Measurements from ENCODE around the gene ADGRL1. TPM values are rescaled to one million over a fixed set of nuclear protein-coding genes. Genes with fewer than 3 reads are reported as not detected.
"Not testable (repeated sequence)": the region's sequence is repeated elsewhere in the genome, so short reads cannot be mapped to it uniquely, and the experiment has no call there.

The ADGRL1 gene
- 10 to 100 TPM; 14.9 to 30.8 TPM for total RNA-seq
- 13.7 to 18.0 reads per million in 2 donors for total RNA-seq

GRCh38 chr19:14205452-14206287 is at the start of gene ADGRL1:
ADGRL1 (minus strand) TSS chr19:14206169; CDS start chr19:14183602, 22,567 bp downstream.
- peaks cover 35% of the 10 kb centered on the region for H3K4me1 Mint-ChIP-seq
- DNase-seq = peak in 2 of 3 donors; percentile 19 to 23
- H3K9me3 ChIP-seq (ENCODE audit: control insufficient read depth, low read length, poor library complexity, severe bottlenecking); H3K36me3 Mint-ChIP-seq (ENCODE audit: low read depth); H3K27me3 Mint-ChIP-seq: not testable (repeated sequence)
- H3K4me3 Mint-ChIP-seq = peak within 1 kb of the TSS; percentile 97
- peak; percentile 7 for ATAC-seq
- H3K27ac Mint-ChIP-seq = peak within 1 kb of the TSS; percentile 87

- H3K36me3 Mint-ChIP-seq (ENCODE audit: low read depth); H3K9me3 ChIP-seq (ENCODE audit: control insufficient read depth, low read length, poor library complexity, severe bottlenecking); H3K27ac Mint-ChIP-seq; DNase-seq; ATAC-seq; H3K4me3 Mint-ChIP-seq; H3K27me3 Mint-ChIP-seq: not testable (repeated sequence)
- peaks cover 14% of the 10 kb centered on the region for H3K4me1 Mint-ChIP-seq
Observed at GRCh38 chr19:14255316-14255715, 49.3 kb upstream of the ADGRL1 start.

- not testable (repeated sequence) for ATAC-seq
- peaks cover 17% of the 10 kb centered on the region for H3K4me1 Mint-ChIP-seq
Observed at GRCh38 chr19:14253822-14254599, 48.0 kb upstream of the ADGRL1 start.

GRCh38 chr19:14252136-14252535 is 46.2 kb upstream of the ADGRL1 start:
- not testable (repeated sequence) for ATAC-seq; H3K9me3 ChIP-seq (ENCODE audit: control insufficient read depth, low read length, poor library complexity, severe bottlenecking); H3K27ac Mint-ChIP-seq; H3K36me3 Mint-ChIP-seq (ENCODE audit: low read depth); H3K4me3 Mint-ChIP-seq; H3K27me3 Mint-ChIP-seq; DNase-seq
- H3K4me1 Mint-ChIP-seq = peaks cover 15% of the 10 kb centered on the region

More at GRCh38 chr19:14253822-14254599, 48.0 kb upstream of the ADGRL1 start:
- DNase-seq; H3K4me3 Mint-ChIP-seq; H3K27me3 Mint-ChIP-seq; H3K27ac Mint-ChIP-seq; H3K36me3 Mint-ChIP-seq (ENCODE audit: low read depth); H3K9me3 ChIP-seq (ENCODE audit: control insufficient read depth, low read length, poor library complexity, severe bottlenecking): not testable (repeated sequence)

GRCh38 chr19:14250870-14251269 is 44.9 kb upstream of the ADGRL1 start:
- H3K4me3 Mint-ChIP-seq = peak overlapping the region; percentile 10

GRCh38 chr19:14250315-14250714 is 44.3 kb upstream of the ADGRL1 start:
- not testable (repeated sequence) for H3K9me3 ChIP-seq (ENCODE audit: control insufficient read depth, low read length, poor library complexity, severe bottlenecking); DNase-seq; H3K27me3 Mint-ChIP-seq; ATAC-seq; H3K27ac Mint-ChIP-seq; H3K36me3 Mint-ChIP-seq (ENCODE audit: low read depth)
- Mint-ChIP-seq H3K4me3 (peak overlapping the region; percentile 10), H3K4me1 (peaks cover 12% of the 10 kb centered on the region)

More at GRCh38 chr19:14250870-14251269, 44.9 kb upstream of the ADGRL1 start:
- ATAC-seq = no peak
- no peaks in the 10 kb centered on the region for H3K36me3 Mint-ChIP-seq (ENCODE audit: low read depth)
- no peaks in the 10 kb centered on the region for H3K9me3 ChIP-seq (ENCODE audit: control insufficient read depth, low read length, poor library complexity, severe bottlenecking)
- no peak overlapping the region for H3K27ac Mint-ChIP-seq
- no peaks in the 10 kb centered on the region for H3K27me3 Mint-ChIP-seq
- H3K4me1 Mint-ChIP-seq = peaks cover 12% of the 10 kb centered on the region
- DNase-seq = no peak

- H3K4me3 Mint-ChIP-seq = peak overlapping the region; percentile 84
- not testable (repeated sequence) for H3K27ac Mint-ChIP-seq
Observed at GRCh38 chr19:14249891-14250290, 43.9 kb upstream of the ADGRL1 start.

GRCh38 chr19:14249012-14249754 is 43.2 kb upstream of the ADGRL1 start:
- H3K9me3 ChIP-seq (ENCODE audit: control insufficient read depth, low read length, poor library complexity, severe bottlenecking); DNase-seq; H3K27me3 Mint-ChIP-seq; H3K27ac Mint-ChIP-seq; H3K36me3 Mint-ChIP-seq (ENCODE audit: low read depth): not testable (repeated sequence)
- Mint-ChIP-seq H3K4me3 (peak overlapping the region; percentile 84), H3K4me1 (peaks cover 10% of the 10 kb centered on the region)
- ATAC-seq = peak; percentile 35

More at GRCh38 chr19:14249891-14250290, 43.9 kb upstream of the ADGRL1 start:
- not testable (repeated sequence) for H3K9me3 ChIP-seq (ENCODE audit: control insufficient read depth, low read length, poor library complexity, severe bottlenecking); DNase-seq; H3K27me3 Mint-ChIP-seq; H3K36me3 Mint-ChIP-seq (ENCODE audit: low read depth); ATAC-seq
- H3K4me1 Mint-ChIP-seq = peaks cover 12% of the 10 kb centered on the region

- ATAC-seq = peak; percentile 69
Observed at GRCh38 chr19:14248578-14249011, 42.6 kb upstream of the ADGRL1 start.

GRCh38 chr19:14247548-14248471 is 41.8 kb upstream of the ADGRL1 start:
- H3K4me1 Mint-ChIP-seq; H3K27me3 Mint-ChIP-seq; H3K36me3 Mint-ChIP-seq (ENCODE audit: low read depth); DNase-seq; H3K9me3 ChIP-seq (ENCODE audit: control insufficient read depth, low read length, poor library complexity, severe bottlenecking): not testable (repeated sequence)
- Mint-ChIP-seq H3K4me3 (peak overlapping the region; percentile 84), H3K27ac (peak overlapping the region; percentile 57)
- ATAC-seq = peak; percentile 21

More at GRCh38 chr19:14248578-14249011, 42.6 kb upstream of the ADGRL1 start:
- H3K4me1 Mint-ChIP-seq = peaks cover 9% of the 10 kb centered on the region
- H3K27ac Mint-ChIP-seq = peak overlapping the region; percentile 57
- H3K4me3 Mint-ChIP-seq = peak overlapping the region; percentile 84
- H3K9me3 ChIP-seq (ENCODE audit: control insufficient read depth, low read length, poor library complexity, severe bottlenecking) = no peaks in the 10 kb centered on the region
- no peaks in the 10 kb centered on the region for H3K27me3 Mint-ChIP-seq
- peak in 2 of 3 donors; percentile 15 to 17 for DNase-seq
- no peaks in the 10 kb centered on the region for H3K36me3 Mint-ChIP-seq (ENCODE audit: low read depth)

GRCh38 chr19:14247205-14247547 is 41.2 kb upstream of the ADGRL1 start:
- peak overlapping the region; percentile 84 for H3K4me3 Mint-ChIP-seq
- ATAC-seq; DNase-seq; H3K27ac Mint-ChIP-seq; H3K36me3 Mint-ChIP-seq (ENCODE audit: low read depth); H3K27me3 Mint-ChIP-seq; H3K4me1 Mint-ChIP-seq; H3K9me3 ChIP-seq (ENCODE audit: control insufficient read depth, low read length, poor library complexity, severe bottlenecking): not testable (repeated sequence)

- DNase-seq; H3K36me3 Mint-ChIP-seq (ENCODE audit: low read depth); H3K4me1 Mint-ChIP-seq; H3K27me3 Mint-ChIP-seq; ATAC-seq; H3K4me3 Mint-ChIP-seq; H3K9me3 ChIP-seq (ENCODE audit: control insufficient read depth, low read length, poor library complexity, severe bottlenecking); H3K27ac Mint-ChIP-seq: not testable (repeated sequence)
Observed at GRCh38 chr19:14244393-14244792, 38.4 kb upstream of the ADGRL1 start.
